Naive B cell (primary cell): Measurements from ENCODE around the gene AQP12B. TPM values are rescaled to one million over a fixed set of nuclear protein-coding genes. Genes with fewer than 3 reads are reported as not detected.
A peak's percentile ranks its signal among the peaks of the same experiment; 100 is the strongest.

Experiments used
- ATAC-seq, 2 donors: fragments of 150-1000 bp; cut with Tn5 transposase; 2 replicates each; pipeline ENCODE4 v1.10.0; 2021; ENCODE audit warnings: low read depth in 2 of 2, mild to moderate bottlenecking in 2 of 2, moderate library complexity in 2 of 2
- DNase-seq: peaks from one replicate; pipeline ENCODE4 v3.0.0; 2022
- H3K27ac Mint-ChIP-seq, 6 donors: one replicate each; pipeline ENCODE4 v1.8.0; 2020 to 2022; ENCODE audit warnings: mild to moderate bottlenecking in 6 of 6, mixed read lengths in 6 of 6, moderate library complexity in 5 of 6, inconsistent platforms in 2 of 6
- H3K27me3 Mint-ChIP-seq, 3 donors: one replicate each; pipeline ENCODE4 v1.8.0; 2021 to 2022; ENCODE audit warnings: mixed read lengths in 3 of 3, mild to moderate bottlenecking in 1 of 3
- H3K36me3 Mint-ChIP-seq, 2 donors: one replicate each; pipeline ENCODE4 v1.8.0; 2020 to 2022; ENCODE audit warnings: mixed read lengths in 2 of 2, inconsistent platforms in 1 of 2, mild to moderate bottlenecking in 1 of 2
- H3K4me1 Mint-ChIP-seq, 3 donors: one replicate each; pipeline ENCODE4 v1.8.0; 2020 to 2022; ENCODE audit warnings: mixed read lengths in 3 of 3, inconsistent platforms in 1 of 3, mild to moderate bottlenecking in 1 of 3, moderate library complexity in 1 of 3
- H3K4me3 Mint-ChIP-seq, 8 donors: one replicate each; pipeline ENCODE4 v1.8.0; 2020 to 2022; ENCODE audit warnings: mild to moderate bottlenecking in 8 of 8, mixed read lengths in 8 of 8, moderate library complexity in 8 of 8, inconsistent platforms in 2 of 8
- H3K9me3 Mint-ChIP-seq, 7 donors: one replicate each; pipeline ENCODE4 v1.8.0; 2020 to 2022; ENCODE audit warnings: mixed read lengths in 7 of 7, mild to moderate bottlenecking in 5 of 7, inconsistent platforms in 2 of 7, moderate library complexity in 1 of 7
- polyA plus RNA-seq, 6 donors: library from polyadenylated mRNA; unstranded; fragments of 300-500 nt; fragmentation: Illumina TruSeq; gene quantifications; one replicate each; pipeline ENCODE4 v1.2.3, GENCODE V29; 2021; ENCODE audit warnings: low read depth in 6 of 6

Gene AQP12B
- polyA plus RNA-seq, 6 donors from 2014 or later: not detected

GRCh38 chr2:240649331-240649730 lies 33.4 kb downstream of the AQP12B start:
- H3K27me3 Mint-ChIP-seq: peaks cover 27 to 67% (median 56%) of the 10 kb centered on the region in 3 donors
- no peaks in the 10 kb centered on the region for H3K36me3 Mint-ChIP-seq
- peaks cover 0 to 5% (median 3%) of the 10 kb centered on the region in 7 donors for H3K9me3 Mint-ChIP-seq
- ATAC-seq (no peak), DNase-seq (no peak)
- H3K4me3 Mint-ChIP-seq: no peak overlapping the region
- no peaks in the 10 kb centered on the region for H3K4me1 Mint-ChIP-seq
- H3K27ac Mint-ChIP-seq: peak overlapping the region in 1 of 6 donors; percentile 64

GRCh38 chr2:240648650-240649275 lies 33.9 kb downstream of the AQP12B start:
- ATAC-seq (no peak), DNase-seq (no peak)
- Mint-ChIP-seq H3K36me3 (no peaks in the 10 kb centered on the region), H3K4me3 (peak overlapping the region in 1 of 8 donors; percentile 66), H3K27ac (peak overlapping the region in 1 of 6 donors; percentile 69), H3K9me3 (peaks cover 0 to 5% (median 3%) of the 10 kb centered on the region in 7 donors), H3K27me3 (peaks cover 27 to 71% (median 54%) of the 10 kb centered on the region in 3 donors), H3K4me1 (no peaks in the 10 kb centered on the region)

GRCh38 chr2:240648155-240648649 lies 34.5 kb downstream of the AQP12B start:
- no peak for ATAC-seq
- no peak overlapping the region for H3K4me3 Mint-ChIP-seq
- peaks cover 24 to 69% (median 49%) of the 10 kb centered on the region in 3 donors for H3K27me3 Mint-ChIP-seq
- no peaks in the 10 kb centered on the region for H3K36me3 Mint-ChIP-seq
- DNase-seq: no peak
- H3K27ac Mint-ChIP-seq: peak overlapping the region in 1 of 6 donors; percentile 69
- H3K4me1 Mint-ChIP-seq: no peaks in the 10 kb centered on the region
- peaks cover 0 to 5% (median 3%) of the 10 kb centered on the region in 7 donors for H3K9me3 Mint-ChIP-seq

- ATAC-seq: no peak
- no peaks in the 10 kb centered on the region for H3K36me3 Mint-ChIP-seq
- no peaks in the 10 kb centered on the region for H3K4me1 Mint-ChIP-seq
- no peak for DNase-seq
- H3K9me3 Mint-ChIP-seq: peaks cover 0 to 5% (median 3%) of the 10 kb centered on the region in 7 donors
- no peak overlapping the region for H3K4me3 Mint-ChIP-seq
- no peak overlapping the region for H3K27ac Mint-ChIP-seq
- peaks cover 23 to 64% (median 47%) of the 10 kb centered on the region in 3 donors for H3K27me3 Mint-ChIP-seq
These were observed 35.1 kb downstream of the AQP12B start for GRCh38 chr2:240647503-240648154.

- DNase-seq: no peak
These were observed 35.7 kb downstream of the AQP12B start for GRCh38 chr2:240646900-240647502.

GRCh38 chr2:240646176-240646899 lies 36.3 kb downstream of the AQP12B start:
- no peak for DNase-seq
- Mint-ChIP-seq H3K4me3 (no peak overlapping the region), H3K27me3 (peaks cover 14 to 55% (median 37%) of the 10 kb centered on the region in 3 donors), H3K9me3 (peaks cover 0 to under 1% (median 0%) of the 10 kb centered on the region in 7 donors), H3K4me1 (no peaks in the 10 kb centered on the region), H3K27ac (peak overlapping the region in 2 of 6 donors; percentile 75 to 80), H3K36me3 (no peaks in the 10 kb centered on the region)
- ATAC-seq: no peak

More at GRCh38 chr2:240646900-240647502, 35.7 kb downstream of the AQP12B start:
- no peak for ATAC-seq
- no peak overlapping the region for H3K4me3 Mint-ChIP-seq
- no peaks in the 10 kb centered on the region for H3K4me1 Mint-ChIP-seq
- peaks cover 0 to 5% (median 3%) of the 10 kb centered on the region in 7 donors for H3K9me3 Mint-ChIP-seq
- H3K27me3 Mint-ChIP-seq: peaks cover 19 to 58% (median 43%) of the 10 kb centered on the region in 3 donors
- H3K27ac Mint-ChIP-seq: no peak overlapping the region
- H3K36me3 Mint-ChIP-seq: no peaks in the 10 kb centered on the region

GRCh38 chr2:240645801-240646175 lies 36.9 kb downstream of the AQP12B start:
- no peak for ATAC-seq
- H3K4me3 Mint-ChIP-seq: no peak overlapping the region
- H3K27me3 Mint-ChIP-seq: peaks cover 11 to 50% (median 32%) of the 10 kb centered on the region in 3 donors
- H3K9me3 Mint-ChIP-seq: no peaks in the 10 kb centered on the region
- DNase-seq: no peak
- H3K27ac Mint-ChIP-seq: peak overlapping the region in 2 of 6 donors; percentile 57 to 80
- no peaks in the 10 kb centered on the region for H3K4me1 Mint-ChIP-seq
- H3K36me3 Mint-ChIP-seq: no peaks in the 10 kb centered on the region

GRCh38 chr2:240645346-240645745 lies 37.3 kb downstream of the AQP12B start:
- Mint-ChIP-seq H3K27me3 (peaks cover 10 to 45% (median 27%) of the 10 kb centered on the region in 3 donors), H3K36me3 (no peaks in the 10 kb centered on the region), H3K4me1 (no peaks in the 10 kb centered on the region), H3K27ac (no peak overlapping the region), H3K4me3 (no peak overlapping the region), H3K9me3 (no peaks in the 10 kb centered on the region)
- ATAC-seq: no peak
- DNase-seq: no peak

- H3K27me3 Mint-ChIP-seq: peaks cover 10 to 40% (median 24%) of the 10 kb centered on the region in 3 donors
These were observed 37.8 kb downstream of the AQP12B start for GRCh38 chr2:240644859-240645301.

GRCh38 chr2:240644171-240644651 lies 38.5 kb downstream of the AQP12B start:
- Mint-ChIP-seq H3K27ac (no peak overlapping the region), H3K9me3 (no peaks in the 10 kb centered on the region), H3K4me3 (no peak overlapping the region), H3K27me3 (peaks cover 8 to 34% (median 24%) of the 10 kb centered on the region in 3 donors), H3K4me1 (no peaks in the 10 kb centered on the region), H3K36me3 (no peaks in the 10 kb centered on the region)
- DNase-seq (no peak), ATAC-seq (no peak)

More at GRCh38 chr2:240644859-240645301, 37.8 kb downstream of the AQP12B start:
- DNase-seq (no peak), ATAC-seq (no peak)
- H3K9me3 Mint-ChIP-seq: no peaks in the 10 kb centered on the region
- H3K36me3 Mint-ChIP-seq: no peaks in the 10 kb centered on the region
- no peak overlapping the region for H3K4me3 Mint-ChIP-seq
- H3K4me1 Mint-ChIP-seq: no peaks in the 10 kb centered on the region
- H3K27ac Mint-ChIP-seq: no peak overlapping the region

- H3K27ac Mint-ChIP-seq: no peak overlapping the region
- no peaks in the 10 kb centered on the region for H3K4me1 Mint-ChIP-seq
- H3K27me3 Mint-ChIP-seq: peaks cover 5 to 29% (median 22%) of the 10 kb centered on the region in 3 donors
- no peaks in the 10 kb centered on the region for H3K36me3 Mint-ChIP-seq
- DNase-seq: no peak
- H3K9me3 Mint-ChIP-seq: no peaks in the 10 kb centered on the region
- H3K4me3 Mint-ChIP-seq: no peak overlapping the region
- no peak for ATAC-seq
These were observed 38.9 kb downstream of the AQP12B start for GRCh38 chr2:240643811-240644150.

- DNase-seq (no peak), ATAC-seq (no peak)
- Mint-ChIP-seq H3K36me3 (no peaks in the 10 kb centered on the region), H3K9me3 (no peaks in the 10 kb centered on the region), H3K27me3 (peaks cover 0 to 24% (median 17%) of the 10 kb centered on the region in 3 donors), H3K4me1 (peaks cover 0 to 1% (median 0%) of the 10 kb centered on the region in 3 donors), H3K27ac (no peak overlapping the region), H3K4me3 (no peak overlapping the region)
These were observed 39.4 kb downstream of the AQP12B start for GRCh38 chr2:240643093-240643810.

GRCh38 chr2:240642806-240643092 lies 39.9 kb downstream of the AQP12B start:
- H3K27ac Mint-ChIP-seq: no peak overlapping the region
- H3K4me1 Mint-ChIP-seq: peaks cover 0 to 5% (median 0%) of the 10 kb centered on the region in 3 donors
- DNase-seq (no peak), ATAC-seq (no peak)
- H3K4me3 Mint-ChIP-seq: no peak overlapping the region
- H3K27me3 Mint-ChIP-seq: peaks cover 0 to 19% (median 12%) of the 10 kb centered on the region in 3 donors
- no peaks in the 10 kb centered on the region for H3K9me3 Mint-ChIP-seq
- H3K36me3 Mint-ChIP-seq: no peaks in the 10 kb centered on the region
